ENCODE measurements around the gene GALNT11.

DNA sequence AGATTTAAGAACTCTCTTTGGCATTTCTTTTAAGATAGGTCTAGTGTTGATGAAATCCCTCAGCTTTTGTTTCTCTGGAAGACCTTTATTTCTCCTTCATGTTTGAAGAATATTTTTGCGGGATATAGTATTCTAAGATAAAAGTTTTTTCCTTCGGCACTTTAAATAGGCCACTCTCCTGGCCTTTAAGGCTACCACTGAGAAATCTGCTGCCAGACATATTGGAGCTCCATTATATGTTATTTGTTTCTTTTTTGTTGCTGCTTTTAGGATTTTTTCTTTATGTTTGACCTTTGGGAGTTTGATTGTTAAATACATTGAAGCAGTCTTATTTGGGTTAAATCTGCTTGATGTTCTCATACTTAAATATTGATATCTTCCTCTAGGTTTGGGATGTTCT, 22.6 kb downstream of the GALNT11 start:
- TF ChIP-seq, protein P1, sequence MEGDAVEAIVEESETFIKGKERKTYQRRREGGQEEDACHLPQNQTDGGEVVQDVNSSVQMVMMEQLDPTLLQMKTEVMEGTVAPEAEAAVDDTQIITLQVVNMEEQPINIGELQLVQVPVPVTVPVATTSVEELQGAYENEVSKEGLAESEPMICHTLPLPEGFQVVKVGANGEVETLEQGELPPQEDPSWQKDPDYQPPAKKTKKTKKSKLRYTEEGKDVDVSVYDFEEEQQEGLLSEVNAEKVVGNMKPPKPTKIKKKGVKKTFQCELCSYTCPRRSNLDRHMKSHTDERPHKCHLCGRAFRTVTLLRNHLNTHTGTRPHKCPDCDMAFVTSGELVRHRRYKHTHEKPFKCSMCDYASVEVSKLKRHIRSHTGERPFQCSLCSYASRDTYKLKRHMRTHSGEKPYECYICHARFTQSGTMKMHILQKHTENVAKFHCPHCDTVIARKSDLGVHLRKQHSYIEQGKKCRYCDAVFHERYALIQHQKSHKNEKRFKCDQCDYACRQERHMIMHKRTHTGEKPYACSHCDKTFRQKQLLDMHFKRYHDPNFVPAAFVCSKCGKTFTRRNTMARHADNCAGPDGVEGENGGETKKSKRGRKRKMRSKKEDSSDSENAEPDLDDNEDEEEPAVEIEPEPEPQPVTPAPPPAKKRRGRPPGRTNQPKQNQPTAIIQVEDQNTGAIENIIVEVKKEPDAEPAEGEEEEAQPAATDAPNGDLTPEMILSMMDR (IDR thresholded peaks at IDR 0.05; ENCODE audit: insufficient read depth, low read length): no peak
- TF ChIP-seq POLR2AphosphoS5 (IDR thresholded peaks at IDR 0.05; ENCODE audit: low read depth) (no peak), GABPA (IDR thresholded peaks at IDR 0.05; ENCODE audit: low read depth) (no peak), SPI1 (IDR thresholded peaks at IDR 0.05; ENCODE audit: borderline replicate concordance, low read depth) (no peak)
